Hematopoietic multipotent progenitor cell (in vitro differentiated cells): ENCODE results near the gene CSNK1G1. TPM values are rescaled to one million over a fixed set of nuclear protein-coding genes. Genes with fewer than 3 reads are reported as not detected.
"Not testable (repeated sequence)": the region's sequence is repeated elsewhere in the genome, so short reads cannot be mapped to it uniquely, and the experiment has no call there.

Experiments
- DNase-seq, 3 donors: peaks; one replicate each; pipeline ENCODE4 v3.0.0-alpha.2; 2011 to 2015; ENCODE audit warnings: low read depth in 2 of 3, low spot score in 2 of 3
- total RNA-seq: library from RNA; depleted of rRNA; stranded (reverse); fragments of >200 nt; gene quantifications from one replicate; pipeline ENCODE4 v1.2.3, GENCODE V29; 2012

CSNK1G1 gene
- total RNA-seq, 1 donor, result 14.0 TPM

DNA sequence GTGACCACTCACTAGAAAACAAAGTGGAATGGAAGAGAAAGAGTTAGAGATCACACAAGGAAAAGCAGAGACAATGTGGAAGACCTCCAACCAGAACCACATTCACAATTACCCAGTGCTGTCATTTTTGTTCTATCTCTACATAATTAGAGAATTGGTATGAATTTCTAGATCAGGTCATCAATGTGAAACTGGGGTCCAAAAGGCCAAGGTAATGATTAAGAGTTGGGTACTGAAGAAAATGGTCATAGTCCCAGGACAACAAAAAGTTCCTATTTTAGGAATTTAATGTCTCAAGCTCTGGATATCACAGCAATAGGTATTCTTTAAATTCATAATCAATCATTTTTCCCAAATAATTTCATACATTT lies 108.5 kb downstream of the CSNK1G1 start:
- no peak for DNase-seq

DNA sequence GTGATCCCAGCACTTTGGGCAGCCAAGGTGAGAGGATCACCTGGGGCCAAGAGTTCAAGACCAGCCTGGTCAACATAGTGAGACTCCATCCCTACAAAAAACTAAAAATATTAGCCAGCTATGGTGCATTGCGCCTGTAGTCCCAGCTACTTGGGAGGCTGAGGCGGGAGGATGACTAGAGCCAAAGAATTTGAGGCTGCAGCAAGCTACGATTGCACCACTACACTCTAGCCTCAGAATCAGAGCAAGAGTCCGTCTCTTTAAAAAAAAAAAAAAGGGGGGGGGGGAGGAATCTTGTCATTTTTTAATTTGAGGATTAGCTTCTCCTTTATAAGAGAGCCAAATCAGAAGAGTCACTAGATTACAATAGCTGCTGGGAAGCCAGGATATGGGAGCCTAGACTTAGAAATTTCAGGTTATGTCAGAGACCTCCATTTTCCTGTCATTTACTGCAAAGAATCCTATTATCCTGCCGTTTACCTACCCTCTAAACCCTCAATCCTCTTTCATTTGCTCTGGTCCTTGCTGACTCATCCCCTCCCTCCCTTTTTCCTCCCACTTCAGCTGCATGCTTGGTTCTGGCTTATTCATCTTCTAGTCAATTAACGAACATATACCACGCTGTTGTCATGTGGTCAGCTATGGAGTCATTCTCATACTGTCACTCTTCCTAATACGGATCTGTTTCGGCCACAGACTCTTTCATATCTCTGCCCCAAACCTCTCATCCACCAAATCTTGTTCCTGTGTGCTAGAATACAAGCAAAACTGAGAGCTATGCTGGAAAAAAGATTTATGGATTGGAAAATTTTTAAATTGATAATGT lies 109.4 kb downstream of the CSNK1G1 start:
- no peak for DNase-seq

DNA sequence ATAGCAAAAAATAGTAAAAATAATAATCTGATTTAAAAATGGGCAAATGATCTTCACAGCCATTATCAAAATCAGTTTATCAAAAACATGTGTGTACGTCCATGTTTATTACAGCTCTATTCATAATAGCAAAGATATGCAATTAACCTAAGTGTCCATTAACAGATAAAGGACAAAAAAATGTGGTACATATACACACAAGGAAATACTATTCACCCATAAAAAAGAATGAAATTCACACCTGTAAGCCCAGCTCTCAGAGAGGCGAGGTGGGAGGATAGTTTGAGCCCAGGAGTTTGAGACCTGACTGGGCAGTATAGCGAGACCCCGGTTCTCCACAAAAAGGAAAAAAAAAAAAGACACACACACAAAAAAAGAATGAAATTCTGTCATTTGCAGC lies 110.6 kb downstream of the CSNK1G1 start:
- no peak for DNase-seq

DNA sequence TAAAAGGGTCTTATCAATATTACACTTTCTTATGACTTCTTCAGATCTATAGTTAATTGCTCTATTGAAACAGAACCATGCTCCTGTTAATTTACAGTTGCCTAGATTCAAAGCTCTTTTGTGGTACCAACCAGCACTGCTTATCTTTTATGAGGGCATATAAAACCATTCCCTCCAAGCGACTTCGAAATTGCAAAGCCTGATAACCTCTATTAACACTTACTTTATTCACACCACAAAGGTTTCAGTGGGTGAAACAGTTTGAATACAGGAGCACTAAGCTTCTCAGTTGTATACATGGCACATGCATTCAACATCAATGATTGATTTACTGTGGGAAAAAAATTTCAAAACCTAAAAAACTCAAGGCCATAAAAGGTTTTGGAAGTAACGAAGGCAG lies 118.3 kb downstream of the CSNK1G1 start:
- no peak for DNase-seq

DNA sequence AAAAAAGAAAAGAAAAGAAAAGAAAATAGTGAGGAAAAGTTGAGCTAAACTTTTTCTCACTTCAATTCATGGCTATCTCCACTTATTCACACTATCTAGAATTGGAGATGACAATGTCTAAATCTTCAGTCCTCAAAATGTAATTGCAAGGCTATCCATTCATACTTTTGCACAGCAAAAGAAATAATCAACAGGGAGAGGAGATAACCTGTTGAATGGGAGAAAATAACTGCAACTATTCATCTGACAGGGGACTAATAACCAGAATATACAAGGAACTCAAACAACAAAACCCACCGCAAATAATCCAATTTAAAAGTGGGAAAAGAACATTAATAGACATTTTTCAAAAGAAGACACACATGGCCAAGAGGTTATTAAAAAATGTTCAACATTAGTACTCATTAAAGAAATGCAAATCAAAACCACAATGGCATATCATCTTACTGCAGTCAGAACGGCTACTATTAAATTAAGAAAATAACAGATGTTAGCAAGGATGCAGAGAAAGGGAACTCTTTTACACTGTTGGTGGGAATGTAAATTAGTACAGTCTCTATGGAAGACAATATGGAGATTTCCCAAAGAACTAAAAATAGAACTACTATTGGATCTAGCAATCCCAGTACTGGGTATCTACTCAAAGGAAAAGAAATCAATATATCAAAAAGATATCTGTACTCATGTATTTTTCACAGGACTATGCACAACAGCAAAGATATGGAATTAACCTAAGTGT lies 119.6 kb downstream of the CSNK1G1 start:
- DNase-seq, result no peak

DNA sequence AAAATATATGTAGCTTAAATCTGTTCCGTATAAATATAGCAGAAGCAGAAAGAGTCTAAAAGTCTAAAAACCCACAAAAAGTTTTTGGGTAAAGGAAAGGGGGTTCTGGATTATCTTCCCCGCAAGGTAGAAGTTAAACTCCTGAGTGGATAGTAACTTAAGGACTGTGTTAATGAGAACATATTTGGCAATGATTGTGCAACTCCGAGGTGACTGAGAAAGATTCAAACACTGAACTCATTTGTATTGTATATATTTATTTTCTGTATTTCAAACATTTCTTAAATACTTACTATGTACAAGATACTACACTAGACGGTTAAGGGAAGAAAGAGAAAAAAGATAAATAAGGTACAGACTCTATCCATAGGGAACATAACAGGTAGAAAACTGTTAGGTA lies 120.4 kb downstream of the CSNK1G1 start:
- DNase-seq, result no peak

DNA sequence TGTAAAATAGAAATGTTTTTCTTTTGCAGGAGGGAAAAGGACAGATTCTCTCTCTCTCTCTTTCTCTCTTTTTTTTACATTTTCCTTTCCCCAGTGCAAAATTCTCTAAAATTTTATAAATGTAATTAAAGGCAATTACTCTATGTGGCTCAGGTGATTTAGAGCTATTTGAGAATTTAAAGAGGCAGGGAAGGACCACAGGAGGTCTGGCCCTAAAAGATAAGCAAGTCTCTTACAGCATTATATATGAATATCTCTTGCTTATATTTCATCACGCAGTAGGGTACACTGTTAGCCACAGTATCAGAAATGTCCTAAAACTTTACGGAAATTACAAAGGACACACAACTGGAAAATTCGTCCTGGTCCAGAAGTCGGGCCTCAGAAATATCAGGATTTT lies 122.7 kb downstream of the CSNK1G1 start:
- no peak for DNase-seq

DNA sequence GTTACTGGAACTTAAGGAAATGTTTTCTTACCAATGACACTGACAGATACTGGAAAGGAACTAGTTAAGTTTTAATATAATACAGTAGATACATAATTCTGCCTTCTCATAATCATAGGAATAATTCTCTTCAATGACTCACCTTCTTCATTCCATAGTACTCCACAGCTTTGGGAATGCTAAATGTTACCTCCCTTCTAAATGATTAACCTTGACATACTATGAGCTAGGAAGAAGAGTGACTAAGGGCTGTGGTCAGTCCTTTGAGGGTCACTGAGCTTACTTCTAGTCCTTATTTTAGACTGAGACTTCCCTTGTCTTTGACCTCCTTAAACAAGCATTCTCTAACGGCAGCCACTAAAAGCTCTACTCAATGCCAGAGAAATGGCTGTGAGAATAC lies 123.6 kb downstream of the CSNK1G1 start:
- DNase-seq, result no peak

DNA sequence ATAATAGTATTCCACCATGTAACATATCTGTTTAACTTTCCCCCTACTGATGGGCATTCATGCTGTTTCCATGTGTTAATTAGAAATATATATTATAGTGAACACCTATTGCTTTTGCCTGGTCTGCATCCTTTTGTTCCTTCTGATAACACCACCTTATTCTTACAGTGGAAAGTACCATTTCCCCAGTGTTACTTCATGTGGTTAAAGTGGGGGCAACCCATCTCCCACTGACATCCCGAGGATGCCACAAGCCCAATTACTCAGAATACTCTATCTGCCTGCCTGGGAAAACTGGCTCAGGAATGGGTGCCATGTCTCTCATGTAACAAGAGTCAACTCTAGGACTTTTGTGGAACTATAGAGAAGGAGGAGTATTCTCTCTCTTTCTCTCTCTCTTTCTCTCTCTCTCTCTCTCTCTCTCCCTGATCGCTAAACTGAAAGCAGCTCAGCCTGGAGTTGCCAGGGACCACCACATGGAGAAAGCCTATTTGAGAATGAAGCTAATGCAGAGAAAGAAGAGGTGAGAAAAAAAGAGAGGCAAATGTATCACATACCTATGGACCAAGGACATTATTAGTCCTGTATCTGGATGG lies 126.7 kb downstream of the CSNK1G1 start:
- DNase-seq, result no peak

DNA sequence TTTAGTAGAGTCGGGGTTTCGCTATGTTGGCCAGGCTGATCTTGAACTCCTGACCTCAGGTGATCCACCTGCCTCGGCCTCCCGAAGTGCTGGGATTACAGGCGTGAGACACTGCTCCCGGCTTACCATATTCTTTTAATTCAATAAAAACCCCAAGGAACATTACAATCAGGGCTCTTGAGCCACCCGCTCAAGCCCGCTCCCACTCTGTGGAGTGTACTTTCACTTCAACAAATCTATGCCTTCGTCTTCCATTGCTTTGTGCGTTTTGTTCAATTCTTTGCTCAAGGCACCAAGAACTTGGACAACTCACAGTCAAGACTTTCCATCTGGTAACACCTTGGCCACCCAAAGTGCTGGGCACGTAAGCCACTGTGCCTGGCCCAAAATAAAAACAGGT lies 130.2 kb downstream of the CSNK1G1 start:
- DNase-seq, result no peak

DNA sequence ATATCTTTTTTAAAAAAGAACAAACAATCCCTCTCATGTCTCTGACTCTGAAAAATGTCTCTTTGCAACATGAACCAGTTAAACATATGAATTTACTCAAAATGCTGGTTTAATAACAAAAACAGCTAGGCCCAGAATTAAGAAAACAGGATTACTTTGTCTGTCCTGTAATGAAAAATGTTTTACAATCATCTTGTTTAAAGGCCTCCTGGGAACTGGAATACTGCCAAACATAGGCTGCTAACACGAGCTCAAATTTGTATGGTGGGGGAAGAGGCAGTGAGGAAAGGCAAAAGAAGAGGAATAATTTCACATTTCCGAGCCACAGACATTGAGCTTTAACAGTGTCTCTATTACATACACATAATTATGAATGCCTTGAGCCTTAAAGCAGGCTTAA lies 131.5 kb downstream of the CSNK1G1 start:
- no peak for DNase-seq

DNA sequence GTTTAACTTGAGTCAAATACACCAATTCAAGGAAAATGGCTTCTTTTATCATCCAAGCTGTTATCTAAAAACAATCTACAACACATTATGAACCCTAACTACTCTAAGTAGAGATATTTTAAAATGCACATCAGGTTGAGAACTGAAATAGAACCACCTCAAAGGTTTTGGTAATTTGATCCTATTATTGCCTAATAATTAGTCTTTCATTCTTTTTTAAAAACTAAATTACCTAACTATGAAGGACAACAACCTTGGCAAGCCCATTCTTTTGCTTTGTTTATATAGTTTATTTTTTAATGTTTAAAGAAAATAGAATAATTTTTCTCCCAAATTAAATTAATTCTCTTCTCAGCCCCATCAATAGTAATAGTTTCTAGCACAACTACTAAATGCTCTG lies 132.1 kb downstream of the CSNK1G1 start:
- no peak for DNase-seq

DNA sequence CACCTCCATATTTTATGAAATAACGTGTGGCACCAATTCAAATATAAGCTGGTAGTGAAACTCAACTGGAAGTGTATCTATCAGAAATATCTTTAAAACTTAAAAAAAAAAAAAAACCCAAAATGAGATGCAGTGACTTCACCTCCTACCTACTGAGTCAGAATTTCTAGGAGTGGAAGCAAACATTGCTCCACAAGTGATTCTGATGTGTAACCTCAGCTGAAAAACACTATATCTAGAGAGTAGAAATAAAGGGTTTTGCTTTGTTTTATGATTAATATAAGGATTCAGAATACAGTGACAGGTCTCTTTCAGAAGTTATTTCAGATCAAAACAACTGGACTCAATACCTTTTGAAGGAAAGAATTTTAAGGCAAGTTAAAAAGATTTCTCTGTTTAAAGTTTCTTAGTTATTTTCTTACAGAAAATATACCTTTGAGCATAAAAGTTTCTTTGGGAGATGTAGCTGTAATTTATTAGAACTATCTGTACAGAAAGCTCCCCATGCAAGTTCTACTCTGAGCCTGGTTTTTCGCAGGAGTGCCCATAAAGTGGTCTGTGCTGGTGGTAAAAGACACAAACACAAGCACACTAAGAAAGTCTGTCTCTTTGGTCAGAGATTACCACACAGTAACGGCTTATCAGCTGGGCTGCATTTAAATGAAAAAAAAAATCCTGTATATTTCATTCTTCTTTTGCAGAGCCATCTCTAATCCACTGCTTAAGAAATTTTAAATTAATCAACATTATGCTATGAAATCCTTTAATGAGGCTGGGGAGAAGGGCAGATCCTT lies 133.2 kb downstream of the CSNK1G1 start:
- DNase-seq, result no peak

DNA sequence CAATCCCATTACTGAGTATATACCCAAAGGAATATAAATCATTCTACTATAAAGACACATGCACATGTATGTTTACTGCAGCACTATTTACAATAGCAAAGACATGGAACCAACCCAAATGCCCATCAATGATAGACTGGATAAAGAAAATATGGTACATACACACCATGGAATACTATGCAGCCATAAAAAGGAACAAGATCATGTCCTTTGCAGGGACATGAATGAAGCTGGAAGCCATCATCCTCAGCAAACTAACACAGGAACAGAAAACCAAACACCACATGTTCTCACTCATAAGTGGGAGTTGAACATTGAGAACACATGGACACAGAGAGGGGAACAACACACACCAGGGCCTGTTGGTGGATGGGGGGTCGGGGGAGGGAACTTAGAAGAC lies 134.1 kb downstream of the CSNK1G1 start:
- not testable (repeated sequence) for DNase-seq

DNA sequence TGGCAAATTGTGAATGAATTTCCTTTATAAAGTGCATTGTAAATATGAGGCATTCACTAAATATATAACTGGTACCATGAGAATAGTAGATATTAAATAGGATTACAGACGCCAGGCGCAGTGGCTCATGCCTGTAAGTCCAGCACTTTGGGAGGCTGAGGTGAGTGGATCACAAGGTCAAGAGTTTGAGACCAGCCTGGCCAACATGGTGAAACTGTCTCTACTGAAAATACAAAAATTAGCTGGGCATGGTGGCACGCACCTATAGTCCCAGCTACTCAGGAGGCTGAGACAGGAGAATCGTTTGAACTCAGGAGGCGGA lies 138.6 kb downstream of the CSNK1G1 start:
- DNase-seq, result not testable (repeated sequence)

DNA sequence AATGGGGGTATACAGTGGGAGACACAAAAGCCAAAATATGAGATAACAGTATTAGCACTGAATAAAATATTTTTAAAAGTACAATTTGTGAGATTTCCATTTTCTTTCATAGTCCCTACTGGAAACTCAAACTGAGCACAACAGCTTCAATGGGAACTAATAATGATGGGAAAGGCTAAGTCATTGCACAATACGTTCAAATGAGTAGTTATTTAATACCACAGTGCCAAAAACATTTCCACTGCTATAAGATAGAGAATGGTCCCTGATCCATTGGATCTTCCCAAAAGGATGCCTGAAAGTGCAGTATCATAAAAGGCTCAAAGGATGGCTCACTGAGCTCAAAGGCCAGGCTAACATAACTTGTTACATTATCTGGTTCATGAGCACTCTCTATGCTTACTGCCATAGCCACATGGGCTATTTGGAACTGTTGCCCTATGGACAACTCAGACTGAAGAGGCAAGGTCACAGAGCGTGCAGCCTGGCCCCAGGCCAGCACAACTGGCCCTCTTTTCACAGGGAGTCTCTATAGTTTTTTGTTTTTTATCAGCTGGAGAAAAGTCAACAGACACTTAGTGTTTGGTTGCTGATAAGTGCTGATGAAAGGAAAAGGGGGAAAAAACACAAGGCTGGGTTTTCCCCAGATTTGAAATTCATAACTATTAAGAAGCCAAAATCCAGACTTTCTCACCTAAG lies 139.1 kb downstream of the CSNK1G1 start:
- DNase-seq, result peak in 1 of 3 donors; percentile 9

DNA sequence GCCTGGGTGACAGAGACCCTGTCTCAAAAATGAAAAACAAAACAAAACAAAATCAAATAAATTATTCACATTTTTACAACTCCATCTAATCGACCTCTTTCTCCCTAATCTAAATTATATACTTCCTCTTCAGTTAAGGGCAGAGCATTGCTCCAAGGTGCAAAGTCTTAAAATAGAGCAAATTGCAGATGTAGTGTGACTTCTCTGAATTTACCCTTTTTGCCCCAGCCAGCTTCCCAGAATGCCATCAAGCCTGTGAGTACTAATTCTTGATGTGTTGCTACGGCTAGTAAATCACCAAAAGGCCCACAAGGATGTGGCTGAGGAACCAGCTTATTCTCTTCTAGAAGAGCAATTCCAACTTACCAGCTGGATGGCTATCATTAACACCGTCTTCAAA lies 139.8 kb downstream of the CSNK1G1 start:
- no peak for DNase-seq

DNA sequence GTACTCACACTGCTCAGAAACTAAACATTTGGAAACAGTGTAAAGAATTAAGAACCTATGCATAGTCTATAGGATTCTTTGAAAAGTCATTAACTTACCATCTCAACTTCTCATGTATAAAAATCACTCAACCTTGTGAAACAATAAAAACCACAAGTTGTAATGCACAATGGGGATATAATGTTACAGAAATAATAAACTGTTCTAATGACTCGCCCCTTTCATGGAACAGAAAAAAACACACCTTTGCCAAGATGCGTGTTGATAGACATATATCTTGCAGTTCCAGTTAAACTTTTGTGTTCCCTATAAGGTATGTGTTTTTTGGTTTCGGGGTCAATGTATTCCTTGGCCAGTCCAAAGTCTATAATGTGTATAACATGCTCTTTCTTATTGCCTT lies 142.3 kb downstream of the CSNK1G1 start:
- DNase-seq, result no peak

DNA sequence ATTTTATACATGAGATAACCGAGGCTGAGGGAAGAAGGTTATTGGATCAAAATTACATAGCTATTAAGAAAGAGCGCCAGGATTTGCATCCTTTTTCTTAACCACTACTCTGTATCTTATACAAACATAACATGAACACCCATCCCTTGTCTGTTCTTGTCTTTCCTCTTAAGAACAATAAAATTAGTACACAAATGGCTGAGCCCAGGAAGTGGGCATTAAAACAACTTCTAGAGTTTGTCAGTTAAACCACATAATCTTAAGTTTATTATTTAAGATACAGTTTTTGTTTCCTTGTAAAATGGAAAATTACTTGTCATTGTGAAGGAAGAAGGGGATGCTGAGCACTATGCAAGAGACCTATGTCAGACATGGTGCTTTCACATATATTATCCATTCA lies 144.3 kb downstream of the CSNK1G1 start:
- no peak for DNase-seq

DNA sequence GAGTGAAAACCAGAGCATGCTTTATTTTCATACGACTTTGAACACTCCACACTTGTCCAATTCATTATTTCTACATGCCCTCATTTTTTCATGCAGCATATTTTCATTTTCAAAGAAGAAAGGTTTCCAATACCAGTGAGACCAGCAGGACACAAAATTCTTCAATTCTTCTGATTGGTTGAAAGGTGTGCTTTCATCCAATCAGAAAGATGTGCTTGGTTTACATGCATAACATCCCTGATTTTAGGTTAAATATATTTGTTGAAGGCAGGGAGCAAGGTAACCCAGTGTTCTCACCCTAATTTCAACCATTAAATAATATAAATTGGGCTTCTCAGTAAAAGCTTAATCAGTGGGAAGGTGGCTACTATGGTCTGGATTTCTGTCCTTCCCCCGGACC lies 145.6 kb downstream of the CSNK1G1 start:
- no peak for DNase-seq
